Stimulated activated CD4-positive, alpha-beta T cell treated with anti-CD3 and anti-CD28 coated beads, TNF-alpha, amount 100 ng/mL, for 48 hours (primary cell): ENCODE measurements around the gene PACSIN1.
"Not testable (repeated sequence)": the region's sequence is repeated elsewhere in the genome, so short reads cannot be mapped to it uniquely, and the experiment has no call there.

ENCODE experiments used
- DNase-seq, 3 donors: peaks; one replicate each; pipeline ENCODE4 v3.0.0-alpha.2; 2020; ENCODE audit warnings: low read depth in 3 of 3

PACSIN1 gene

GRCh38 chr6:34457742-34458735, 7.8 kb upstream of the PACSIN1 start:
- DNase-seq = no peak

- peak; percentile 17 to 38 (median 26) for DNase-seq
Observed at GRCh38 chr6:34459899-34460593, 5.8 kb upstream of the PACSIN1 start.

GRCh38 chr6:34460796-34461507, 4.9 kb upstream of the PACSIN1 start:
- no peak for DNase-seq

DNA sequence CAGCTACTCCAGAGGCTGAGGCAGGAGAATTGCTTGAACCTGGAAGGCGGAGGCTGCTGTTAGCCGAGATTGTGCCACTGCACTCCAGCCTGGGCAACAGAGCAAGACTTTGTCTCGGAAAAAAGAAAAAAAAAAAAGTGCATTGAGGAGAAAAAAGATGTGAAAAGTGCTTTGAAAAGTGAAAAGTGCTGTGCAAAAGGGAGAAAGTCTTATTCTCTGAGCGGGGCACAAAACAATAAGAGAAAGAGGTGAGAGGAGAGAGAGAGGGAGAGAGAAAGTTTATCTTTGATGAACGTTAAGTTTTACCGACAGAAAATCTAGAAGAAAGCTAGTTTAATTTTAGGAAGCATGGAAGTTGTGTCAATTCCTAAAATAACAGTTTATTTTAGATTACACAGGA, 3.9 kb upstream of the PACSIN1 start:
- no peak for DNase-seq

- no peak for DNase-seq
Observed at GRCh38 chr6:34462551-34462971, 3.3 kb upstream of the PACSIN1 start.

DNA sequence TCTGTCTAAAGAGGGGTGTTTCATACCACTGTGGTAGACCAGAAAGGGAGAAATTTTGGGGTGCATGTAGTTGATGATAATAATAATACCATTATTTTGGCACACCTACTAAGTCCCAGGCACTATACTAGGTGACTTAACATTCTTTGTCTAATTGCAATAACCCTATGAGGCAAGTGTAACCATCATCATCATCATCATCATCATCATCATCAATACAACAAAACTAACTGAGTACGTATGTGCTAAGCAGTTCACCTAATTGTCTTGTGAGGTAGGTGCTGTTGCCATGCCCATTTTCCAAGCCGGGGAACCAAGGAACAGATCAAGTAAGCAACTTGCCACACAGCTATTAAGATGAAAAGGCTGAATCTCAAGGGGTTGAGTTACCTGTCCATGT, 2.6 kb upstream of the PACSIN1 start:
- no peak for DNase-seq

DNA sequence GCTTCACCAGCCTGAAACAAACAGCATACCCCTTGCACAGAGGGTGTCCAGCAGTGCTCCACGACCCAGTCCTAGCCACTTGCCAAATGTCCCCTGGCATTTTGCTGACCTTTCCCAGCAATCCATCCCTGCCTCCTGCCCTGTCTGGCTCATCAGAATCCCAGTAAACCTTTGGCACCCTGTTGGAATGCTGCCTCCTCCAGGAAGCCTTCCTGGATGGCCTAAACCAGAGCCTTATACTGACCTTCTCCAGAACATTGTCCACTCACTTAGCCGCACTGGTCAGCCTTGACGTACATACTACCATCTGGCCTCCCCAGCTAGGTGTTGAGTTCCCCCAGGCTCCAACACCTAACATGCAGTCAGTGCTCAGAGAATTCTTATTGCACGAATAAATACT, 2.0 kb upstream of the PACSIN1 start:
- no peak for DNase-seq

DNA sequence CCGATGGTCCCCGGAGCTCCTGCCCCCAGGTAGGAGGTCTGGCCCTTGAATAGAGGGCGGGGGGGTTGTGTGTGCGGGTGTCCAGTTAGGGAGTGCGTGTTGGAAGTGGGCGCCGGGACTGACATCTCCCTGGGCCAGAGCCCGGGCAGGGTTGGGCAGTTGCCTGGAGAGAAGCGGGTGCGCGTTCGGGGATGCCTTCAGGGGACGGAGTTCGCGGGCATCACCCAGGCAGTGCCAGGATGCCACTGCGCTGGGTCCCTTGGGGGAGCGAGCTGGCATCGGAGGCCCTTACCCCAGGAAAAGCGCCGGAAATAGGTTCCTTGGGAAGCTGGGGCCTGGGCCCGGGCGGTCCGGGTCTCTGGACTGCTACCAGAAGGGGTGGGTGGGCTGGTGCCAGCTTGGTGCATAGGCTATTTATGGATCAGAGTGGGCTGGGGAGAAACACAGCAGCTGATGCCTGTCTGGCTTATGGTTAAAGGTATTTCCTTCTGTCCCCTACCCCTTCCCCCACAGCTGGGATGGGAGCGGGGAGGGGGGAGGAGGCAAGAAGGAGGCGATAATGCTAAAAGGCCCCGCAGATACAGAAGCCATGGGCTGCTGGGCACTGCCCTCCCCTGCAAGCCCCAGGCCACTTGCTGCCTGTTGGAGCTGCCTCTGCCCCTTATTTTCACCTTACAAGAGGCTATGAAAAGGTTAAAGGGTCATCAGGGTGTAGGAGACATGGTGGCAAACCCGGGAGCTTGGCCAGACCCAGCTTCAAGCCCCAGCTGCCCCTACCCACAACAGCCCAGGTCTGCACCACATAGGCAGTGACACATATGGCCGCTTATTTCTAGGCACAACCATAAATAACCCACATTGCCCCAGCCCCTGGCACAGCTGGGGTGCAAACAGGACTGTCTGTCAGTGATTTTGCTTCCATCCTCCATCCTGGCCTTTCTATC, 638 bp downstream of the PACSIN1 start:
- no peak for DNase-seq

DNA sequence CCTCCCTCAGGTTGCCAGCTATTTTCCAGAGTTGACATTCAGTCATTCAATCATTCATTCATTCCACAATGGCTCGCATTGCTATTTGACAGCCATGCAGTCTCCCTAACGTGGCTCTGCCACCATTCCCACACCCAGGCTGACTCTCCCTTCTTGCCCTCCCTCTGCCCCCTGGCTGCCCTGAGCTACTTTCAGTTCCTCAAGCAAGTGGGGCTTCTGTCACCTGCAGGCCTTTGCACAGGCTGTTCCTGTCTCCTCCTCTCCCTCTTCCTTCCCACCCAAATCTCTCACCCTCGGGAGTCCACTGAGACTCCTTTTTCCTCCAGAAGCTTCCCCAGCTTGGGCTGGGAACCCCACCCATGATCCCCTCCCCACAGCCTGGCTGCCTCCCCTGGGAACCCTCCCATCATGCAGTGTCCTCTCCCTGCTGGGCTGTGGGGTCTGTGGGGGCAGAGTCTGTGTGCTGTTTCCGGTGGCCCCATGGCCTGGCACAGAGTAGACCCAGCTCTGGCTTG, 2.6 kb downstream of the PACSIN1 start:
- no peak for DNase-seq

- DNase-seq = no peak
Observed at GRCh38 chr6:34469499-34469898, 3.6 kb downstream of the PACSIN1 start.

DNA sequence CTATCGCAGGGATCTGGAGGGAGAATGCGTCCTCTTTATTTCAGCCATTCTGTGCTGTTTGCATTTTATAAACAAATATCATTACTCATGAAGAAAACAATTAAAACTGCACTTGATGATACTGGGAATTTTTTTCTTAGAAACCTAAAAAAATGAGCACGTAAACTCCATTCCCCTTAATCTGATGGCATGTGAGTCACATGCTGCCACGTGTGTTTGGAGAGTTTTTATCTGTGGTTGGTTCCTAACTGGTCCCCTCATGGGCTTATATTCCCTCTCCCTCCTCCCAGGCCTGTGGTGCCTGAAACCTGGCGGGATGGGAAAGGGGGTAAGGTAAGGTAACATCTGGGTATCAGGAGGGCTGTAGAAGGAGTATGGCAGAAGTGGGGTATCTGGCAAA, 6.5 kb downstream of the PACSIN1 start:
- DNase-seq = no peak

GRCh38 chr6:34473967-34474366, 8.1 kb downstream of the PACSIN1 start:
- no peak for DNase-seq

DNA sequence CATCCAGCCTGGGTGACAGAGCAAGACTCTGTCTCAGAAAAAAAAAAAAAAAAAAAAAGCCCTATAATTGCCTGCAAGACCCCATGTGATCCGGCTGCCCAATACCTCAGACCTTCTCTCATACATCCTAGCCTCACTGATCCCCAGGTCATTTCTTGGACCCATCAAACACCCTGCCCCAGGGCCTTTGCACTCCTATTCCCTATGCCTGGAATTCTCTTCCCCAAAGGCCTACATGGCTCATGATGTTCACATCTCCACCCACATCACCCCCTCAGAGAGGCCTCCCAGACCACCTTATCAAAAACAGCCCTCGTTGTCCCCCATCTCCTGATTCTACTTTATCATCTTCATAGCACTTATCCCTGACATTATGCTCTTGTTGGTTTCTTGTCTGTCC, 8.9 kb downstream of the PACSIN1 start:
- DNase-seq = no peak

GRCh38 chr6:34475238-34475682, 9.4 kb downstream of the PACSIN1 start:
- DNase-seq = no peak

- no peak for DNase-seq
Observed at GRCh38 chr6:34475767-34476328, 10.0 kb downstream of the PACSIN1 start.

DNA sequence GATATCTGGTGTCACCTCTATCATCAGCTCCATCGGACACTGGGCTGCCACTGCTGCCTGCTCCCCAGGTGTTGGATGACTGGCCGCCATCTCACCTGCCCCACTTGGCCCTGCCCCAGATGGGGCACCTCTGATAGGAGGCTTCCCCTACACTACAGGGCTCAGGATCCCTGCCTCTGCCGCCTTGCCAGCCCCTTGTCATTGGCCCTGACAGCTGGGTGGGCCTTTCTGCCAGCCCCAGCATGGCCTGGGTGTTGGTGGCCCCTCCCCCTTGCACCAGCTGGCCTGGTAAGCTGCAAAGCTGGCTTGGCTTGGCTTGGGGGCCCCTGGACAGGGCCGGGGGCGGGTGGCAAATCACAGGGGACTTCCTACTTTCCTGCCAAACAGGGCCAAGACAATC, 10.6 kb downstream of the PACSIN1 start:
- DNase-seq = no peak

DNA sequence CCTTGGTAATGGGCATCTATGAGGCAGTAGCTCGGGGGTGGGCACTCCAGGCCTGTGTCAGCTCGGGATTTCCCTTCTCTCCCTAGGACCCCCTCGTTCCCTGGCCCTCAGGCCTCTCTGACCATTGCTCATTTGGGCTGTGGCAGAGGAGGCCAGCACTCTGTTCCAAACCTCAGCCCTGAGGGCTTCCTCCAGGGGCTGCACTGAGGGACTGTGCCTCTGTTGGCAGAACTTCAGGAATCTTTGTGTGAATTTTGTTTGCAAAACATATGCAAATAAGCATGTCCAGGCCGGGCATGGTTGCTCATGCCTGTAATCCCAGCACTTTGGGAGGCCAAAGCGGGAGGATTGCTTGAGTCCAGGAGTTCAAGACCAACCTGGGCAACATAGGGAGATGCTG, 11.0 kb downstream of the PACSIN1 start:
- DNase-seq = no peak

GRCh38 chr6:34478796-34479195, 12.9 kb downstream of the PACSIN1 start:
- no peak for DNase-seq

DNA sequence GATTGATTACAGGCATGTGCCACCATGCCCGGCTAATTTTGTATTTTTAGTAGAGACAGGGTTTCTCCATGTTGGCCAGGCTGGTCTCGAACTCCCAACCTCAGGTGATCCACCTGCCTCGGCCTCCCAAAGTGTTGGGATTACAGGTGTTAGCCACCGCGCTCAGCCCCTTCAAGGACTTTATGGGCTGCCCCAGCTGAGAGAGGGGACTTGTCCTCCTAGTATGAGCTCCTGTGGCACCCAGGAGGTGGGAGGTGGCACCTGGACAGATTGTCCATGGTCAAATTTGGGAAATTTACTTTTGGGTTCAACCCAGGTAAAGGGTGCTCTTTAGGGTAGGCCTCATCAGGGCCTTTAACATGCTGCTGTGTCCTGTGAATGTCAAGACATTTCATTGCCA, 17.9 kb downstream of the PACSIN1 start:
- DNase-seq = not testable (repeated sequence)

DNA sequence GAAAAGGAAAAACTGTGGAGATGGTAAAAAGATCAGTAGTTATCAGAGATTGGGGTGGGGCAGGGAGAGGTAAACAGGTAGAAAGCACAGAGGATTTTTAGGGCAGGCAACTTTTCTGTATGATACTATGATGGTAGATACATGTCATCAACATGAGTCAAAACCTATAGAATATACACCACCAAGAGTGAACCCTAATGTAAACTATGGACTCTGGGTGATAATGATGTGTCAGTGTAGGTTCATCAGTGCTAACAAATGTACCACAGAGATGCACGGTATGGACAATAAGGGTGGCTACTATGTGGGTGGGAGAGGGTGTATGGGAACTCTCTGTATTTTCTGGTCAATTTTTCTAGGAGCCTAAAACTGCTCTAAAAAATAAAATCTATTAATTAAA, 18.5 kb downstream of the PACSIN1 start:
- DNase-seq = no peak
